PC-3 (cell line): ENCODE data around the gene CEACAM18.
"Not testable (repeated sequence)": the region's sequence is repeated elsewhere in the genome, so short reads cannot be mapped to it uniquely, and the experiment has no call there.

ENCODE experiments used
- CTCF ChIP-seq: fragments of 300-600 bp; sonication (generic); conservative IDR thresholded peaks from 2 replicates; pipeline ENCODE4 v1.5.1; 2017; ENCODE audit warnings: antibody characterized with exemption, low read depth, mild to moderate bottlenecking, low read length
- EZH2 ChIP-seq: fragments of 300-600 bp; sonication (generic); IDR thresholded peaks from one replicate; pipeline ENCODE4 v1.6.1; 2017; ENCODE audit warnings: antibody characterized with exemption, mild to moderate bottlenecking, low read length; ENCODE audit not compliant: unreplicated experiment
- EZH2phosphoT487 ChIP-seq: fragments of 300-600 bp; sonication (generic); IDR thresholded peaks from 2 replicates; pipeline ENCODE4 v1.6.1; 2018; ENCODE audit warnings: mild to moderate bottlenecking, antibody characterized with exemption, low read length, borderline replicate concordance

DNA sequence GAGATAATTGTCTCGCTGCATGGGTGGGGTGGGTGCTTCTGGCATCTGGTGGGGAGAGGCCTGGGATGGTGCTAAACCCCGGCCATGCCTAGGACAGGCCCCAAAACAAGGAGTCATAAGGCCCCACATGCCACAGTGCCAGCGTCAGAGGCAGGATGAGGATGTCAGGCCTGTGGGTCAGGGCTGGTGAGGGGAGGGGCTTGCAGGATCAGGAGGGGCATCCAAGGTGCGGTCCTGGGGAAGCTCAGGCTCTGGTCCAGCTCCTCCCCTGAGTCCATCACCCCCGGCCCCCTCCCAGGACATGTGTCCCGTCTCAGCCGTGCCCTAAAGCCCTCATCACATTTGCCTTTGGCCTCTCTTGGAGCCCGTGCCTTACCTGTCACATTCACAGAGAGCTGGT lies 22.6 kb downstream of the CEACAM18 start:
- not testable (repeated sequence) for TF ChIP-seq CTCF, EZH2, EZH2phosphoT487
